Parathyroid adenoma (tissue), 2 donors: Measurements from ENCODE around the gene ADGRL3.

Experiments used
- H2AFZ ChIP-seq: fragments of 300-600 bp; sonication (generic); one replicate; pipeline ENCODE4 v1.7.0; 2017; ENCODE audit warnings: antibody characterized with exemption, mild to moderate bottlenecking
- H3K27ac ChIP-seq: fragments of 300-600 bp; sonication (generic); one replicate; pipeline ENCODE4 v1.7.0; 2017
- H3K27me3 ChIP-seq: fragments of 300-600 bp; sonication (generic); one replicate; pipeline ENCODE4 v1.7.0; 2017; ENCODE audit warnings: low read length; ENCODE audit not compliant: control insufficient read depth, insufficient read depth
- H3K36me3 ChIP-seq: fragments of 300-600 bp; sonication (generic); one replicate; pipeline ENCODE4 v1.7.0; 2017; ENCODE audit warnings: low read length; ENCODE audit not compliant: control insufficient read depth, insufficient read depth
- H3K4me1 ChIP-seq: fragments of 300-600 bp; sonication (generic); one replicate; pipeline ENCODE4 v1.7.0; 2017; ENCODE audit warnings: control low read depth
- H3K4me2 ChIP-seq: fragments of 300-600 bp; sonication (generic); one replicate; pipeline ENCODE4 v1.7.0; 2017; ENCODE audit warnings: low read length
- H3K4me3 ChIP-seq: fragments of 300-600 bp; sonication (generic); one replicate; pipeline ENCODE4 v1.7.0; 2017; ENCODE audit warnings: low read depth, low read length
- H3K79me2 ChIP-seq: fragments of 300-600 bp; sonication (generic); one replicate; pipeline ENCODE4 v1.7.0; 2017; ENCODE audit warnings: control low read depth
- H3K9ac ChIP-seq: fragments of 300-600 bp; sonication (generic); one replicate; pipeline ENCODE4 v1.7.0; 2017; ENCODE audit warnings: mild to moderate bottlenecking
- H3K9me3 ChIP-seq: fragments of 300-600 bp; sonication (generic); one replicate; pipeline ENCODE4 v1.7.0; 2017; ENCODE audit warnings: low read length; ENCODE audit not compliant: control insufficient read depth
- TF ChIP-seq, protein P1 (sequence below): fragments of 300-600 bp; sonication (generic); IDR thresholded peaks from one replicate; pipeline ENCODE4 v1.7.0; 2017; ENCODE audit warnings: antibody characterized with exemption, mild to moderate bottlenecking
- donor health status: primary hyperparathyroidism.

Gene ADGRL3

DNA sequence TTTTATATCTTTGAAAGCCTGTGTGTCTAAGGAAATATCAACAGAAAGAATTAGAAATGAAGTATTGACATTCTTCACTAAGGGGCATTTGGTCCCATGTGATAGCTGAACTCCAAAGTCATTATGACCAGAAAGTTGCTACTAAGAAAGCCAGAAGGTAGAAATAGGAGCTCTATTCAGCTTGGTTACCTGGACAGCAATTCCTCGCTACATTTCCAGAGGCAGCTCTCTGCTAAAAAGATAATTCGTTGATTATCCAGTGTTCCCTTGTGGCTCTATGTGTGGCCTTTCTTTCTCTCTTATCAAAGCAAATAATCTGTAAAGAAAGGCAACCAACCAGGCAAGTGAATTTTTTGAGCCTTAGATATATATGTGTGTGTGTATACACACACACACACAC lies 341.3 kb downstream of the ADGRL3 start:
- TF ChIP-seq, protein P1, sequence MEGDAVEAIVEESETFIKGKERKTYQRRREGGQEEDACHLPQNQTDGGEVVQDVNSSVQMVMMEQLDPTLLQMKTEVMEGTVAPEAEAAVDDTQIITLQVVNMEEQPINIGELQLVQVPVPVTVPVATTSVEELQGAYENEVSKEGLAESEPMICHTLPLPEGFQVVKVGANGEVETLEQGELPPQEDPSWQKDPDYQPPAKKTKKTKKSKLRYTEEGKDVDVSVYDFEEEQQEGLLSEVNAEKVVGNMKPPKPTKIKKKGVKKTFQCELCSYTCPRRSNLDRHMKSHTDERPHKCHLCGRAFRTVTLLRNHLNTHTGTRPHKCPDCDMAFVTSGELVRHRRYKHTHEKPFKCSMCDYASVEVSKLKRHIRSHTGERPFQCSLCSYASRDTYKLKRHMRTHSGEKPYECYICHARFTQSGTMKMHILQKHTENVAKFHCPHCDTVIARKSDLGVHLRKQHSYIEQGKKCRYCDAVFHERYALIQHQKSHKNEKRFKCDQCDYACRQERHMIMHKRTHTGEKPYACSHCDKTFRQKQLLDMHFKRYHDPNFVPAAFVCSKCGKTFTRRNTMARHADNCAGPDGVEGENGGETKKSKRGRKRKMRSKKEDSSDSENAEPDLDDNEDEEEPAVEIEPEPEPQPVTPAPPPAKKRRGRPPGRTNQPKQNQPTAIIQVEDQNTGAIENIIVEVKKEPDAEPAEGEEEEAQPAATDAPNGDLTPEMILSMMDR: no peak
- no peaks in the 10 kb centered on the region for H3K79me2 ChIP-seq
- H3K27ac ChIP-seq: no peak overlapping the region
- H3K27me3 ChIP-seq: no peaks in the 10 kb centered on the region
- H3K36me3 ChIP-seq: no peaks in the 10 kb centered on the region
- H3K4me2 ChIP-seq: no peak overlapping the region
- no peak overlapping the region for H2AFZ ChIP-seq
- no peaks in the 10 kb centered on the region for H3K9me3 ChIP-seq
- H3K9ac ChIP-seq: no peak overlapping the region
- H3K4me1 ChIP-seq: no peaks in the 10 kb centered on the region
- H3K4me3 ChIP-seq: no peak overlapping the region

DNA sequence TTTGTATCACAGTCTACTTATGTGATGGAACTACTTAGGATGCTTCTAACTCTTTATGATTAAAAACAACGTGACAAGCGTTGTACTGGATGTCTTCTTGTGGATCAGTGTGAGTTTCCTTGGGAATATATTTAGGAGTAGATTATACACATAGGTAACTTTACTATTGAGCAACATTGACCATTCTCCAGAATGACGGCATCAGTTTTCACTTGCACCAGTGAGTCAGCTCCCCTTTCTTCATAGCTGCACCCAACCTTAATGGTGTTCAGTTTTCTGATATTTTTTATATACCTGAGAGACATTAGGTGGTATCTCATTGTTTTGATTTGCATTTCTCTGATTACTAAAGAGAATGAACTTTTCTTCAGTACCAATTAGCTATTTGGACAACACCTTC lies 343.9 kb downstream of the ADGRL3 start:
- no peaks in the 10 kb centered on the region for H3K27me3 ChIP-seq
- no peaks in the 10 kb centered on the region for H3K79me2 ChIP-seq
- no peaks in the 10 kb centered on the region for H3K36me3 ChIP-seq
- H3K27ac ChIP-seq: no peak overlapping the region
- no peak overlapping the region for H3K9ac ChIP-seq
- no peak overlapping the region for H3K4me2 ChIP-seq
- no peaks in the 10 kb centered on the region for H3K4me1 ChIP-seq
- H3K9me3 ChIP-seq: no peaks in the 10 kb centered on the region
- no peak overlapping the region for H2AFZ ChIP-seq
- no peak overlapping the region for H3K4me3 ChIP-seq
- TF ChIP-seq, protein P1: no peak

DNA sequence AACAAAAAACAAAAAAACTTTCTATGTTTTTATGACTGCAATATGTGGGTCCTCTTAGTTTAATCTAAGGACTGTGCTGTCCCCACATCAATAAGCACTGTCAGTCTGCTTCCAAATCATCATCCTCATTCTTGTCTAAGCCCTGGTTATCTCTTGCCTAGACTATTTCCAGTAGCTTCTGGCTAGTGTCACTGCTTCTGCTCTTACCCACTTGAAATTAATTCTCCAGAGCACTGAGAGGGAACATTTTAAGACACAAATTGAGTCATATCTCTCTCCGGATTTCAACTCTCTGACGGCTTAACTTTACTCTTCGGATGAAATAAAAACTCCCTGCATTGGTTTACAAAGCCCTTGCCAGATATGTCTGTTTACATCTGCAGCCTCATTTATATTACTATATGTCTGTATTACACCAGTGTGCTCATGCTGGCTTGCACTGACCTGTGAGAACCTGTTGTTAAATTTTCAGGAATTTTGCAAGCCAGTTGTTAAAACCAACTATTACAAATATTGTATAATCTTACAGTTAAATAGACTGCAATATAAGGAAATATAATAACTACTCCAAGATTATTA lies 345.9 kb downstream of the ADGRL3 start:
- no peak overlapping the region for H3K27ac ChIP-seq

DNA sequence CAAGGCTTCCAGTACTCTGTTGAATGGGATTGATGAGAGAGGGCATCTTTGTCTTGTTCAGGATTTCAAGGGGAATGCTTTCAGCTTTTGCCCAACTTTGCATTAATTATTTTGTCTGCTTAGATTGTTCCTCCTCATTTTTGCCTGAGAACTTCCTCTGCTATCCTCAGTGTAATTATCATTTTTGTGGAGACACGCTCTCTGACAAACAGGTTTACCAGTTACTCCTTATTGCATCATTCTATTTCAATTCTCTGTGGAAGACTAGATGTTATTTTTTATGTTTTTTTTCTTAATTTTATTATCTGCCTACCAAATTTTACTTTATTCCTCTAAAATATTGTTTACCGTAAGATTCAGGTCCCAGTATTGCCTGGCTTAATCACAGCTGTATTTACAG lies 349.2 kb downstream of the ADGRL3 start:
- TF ChIP-seq, protein P1: no peak
- no peaks in the 10 kb centered on the region for H3K27me3 ChIP-seq
- H3K36me3 ChIP-seq: no peaks in the 10 kb centered on the region
- no peak overlapping the region for H3K4me3 ChIP-seq
- no peaks in the 10 kb centered on the region for H3K79me2 ChIP-seq
- H3K4me1 ChIP-seq: no peaks in the 10 kb centered on the region
- no peak overlapping the region for H3K27ac ChIP-seq
- no peak overlapping the region for H2AFZ ChIP-seq
- no peak overlapping the region for H3K9ac ChIP-seq
- no peak overlapping the region for H3K4me2 ChIP-seq
- no peaks in the 10 kb centered on the region for H3K9me3 ChIP-seq

More for the DNA sequence above, 345.9 kb downstream of the ADGRL3 start:
- Histone ChIP-seq H3K36me3 (no peaks in the 10 kb centered on the region), H2AFZ (no peak overlapping the region), H3K9me3 (no peaks in the 10 kb centered on the region), H3K9ac (no peak overlapping the region), H3K4me1 (no peaks in the 10 kb centered on the region), H3K27me3 (no peaks in the 10 kb centered on the region), H3K4me3 (no peak overlapping the region), H3K4me2 (no peak overlapping the region), H3K79me2 (no peaks in the 10 kb centered on the region)
- TF ChIP-seq, protein P1: no peak

DNA sequence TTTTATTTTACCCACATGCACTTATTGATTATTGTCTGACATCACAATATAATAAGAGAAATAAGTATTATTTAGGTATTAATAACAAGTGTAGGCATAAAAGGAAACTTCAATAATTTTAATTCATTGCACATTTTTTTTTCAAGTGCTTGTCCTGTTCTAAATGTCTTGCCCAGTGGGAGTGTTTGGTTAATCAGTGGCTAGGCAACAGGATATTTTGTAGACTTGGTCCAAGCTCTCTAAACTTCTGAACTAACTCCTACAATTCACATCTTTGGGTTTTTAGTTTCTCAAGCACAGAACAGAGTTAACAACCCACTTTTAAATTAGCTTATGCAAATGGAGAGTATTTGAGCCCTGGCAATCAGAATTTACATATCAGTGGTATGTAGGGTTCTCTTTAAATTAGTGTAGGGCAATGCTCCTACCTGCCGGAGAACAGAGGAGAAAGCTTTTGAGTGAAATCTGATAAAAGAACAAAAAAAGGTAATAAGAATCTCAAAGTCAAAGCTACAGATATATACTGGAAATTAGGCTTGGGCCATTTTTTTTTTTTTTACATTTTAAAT lies 353.5 kb downstream of the ADGRL3 start:
- Histone ChIP-seq H3K27ac (no peak overlapping the region), H3K4me2 (no peak overlapping the region), H2AFZ (no peak overlapping the region), H3K9ac (no peak overlapping the region), H3K4me3 (no peak overlapping the region), H3K4me1 (no peaks in the 10 kb centered on the region), H3K36me3 (no peaks in the 10 kb centered on the region), H3K79me2 (no peaks in the 10 kb centered on the region), H3K27me3 (no peaks in the 10 kb centered on the region), H3K9me3 (no peaks in the 10 kb centered on the region)
- TF ChIP-seq, protein P1: no peak
